Measurements from ENCODE around the gene HPCAL1.

Gene HPCAL1

GRCh38 chr2:10390369-10390801 lies 87.7 kb downstream of the HPCAL1 start:
- DNase-seq (ENCODE audit: low read depth in 2 of 2): peak in 1 of 2 donors; percentile 62
- no peak for TF ChIP-seq CTCF (IDR thresholded peaks at IDR 0.05; ENCODE audit: low read depth, low read length)
- H3K4me3 ChIP-seq (replicated peaks in 1 of 2; ENCODE audit: low read depth in 2 of 2, low read length in 2 of 2): no peak overlapping the region

DNA sequence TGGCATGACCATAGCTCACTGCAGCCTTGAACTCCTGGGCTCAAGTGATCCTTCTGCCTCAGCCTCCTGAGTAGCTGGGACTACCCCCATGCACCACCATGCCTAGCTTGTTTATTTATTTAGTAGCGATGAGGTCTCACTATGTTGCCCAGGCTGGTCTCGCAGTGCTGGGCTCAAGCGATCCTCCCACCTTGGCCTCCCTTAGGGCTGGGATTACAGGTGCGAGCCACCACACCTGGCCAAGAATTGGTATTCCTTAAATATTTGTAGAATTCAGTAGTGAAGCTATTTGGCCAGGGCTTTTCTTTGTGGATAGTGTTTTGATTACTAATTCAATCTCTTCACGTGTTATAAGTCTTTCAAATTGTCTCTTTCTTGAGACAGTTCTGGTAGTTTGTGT lies 89.4 kb downstream of the HPCAL1 start:
- TF ChIP-seq CTCF (IDR thresholded peaks at IDR 0.05; ENCODE audit: low read depth, low read length): no peak
- H3K4me3 ChIP-seq (replicated peaks in 1 of 2; ENCODE audit: low read depth in 2 of 2, low read length in 2 of 2): no peak overlapping the region
- DNase-seq (ENCODE audit: low read depth in 2 of 2): no peak

- no peak for DNase-seq (ENCODE audit: low read depth in 2 of 2)
- no peak for TF ChIP-seq CTCF (IDR thresholded peaks at IDR 0.05; ENCODE audit: low read depth, low read length)
Measured at GRCh38 chr2:10392548-10392947, 89.8 kb downstream of the HPCAL1 start.

GRCh38 chr2:10392951-10393639 lies 90.4 kb downstream of the HPCAL1 start:
- H3K4me3 ChIP-seq (replicated peaks in 1 of 2; ENCODE audit: low read depth in 2 of 2, low read length in 2 of 2): no peak overlapping the region
- no peak for TF ChIP-seq CTCF (IDR thresholded peaks at IDR 0.05; ENCODE audit: low read depth, low read length)
- DNase-seq (ENCODE audit: low read depth in 2 of 2): no peak

More at GRCh38 chr2:10392548-10392947, 89.8 kb downstream of the HPCAL1 start:
- no peak overlapping the region for H3K4me3 ChIP-seq (replicated peaks in 1 of 2; ENCODE audit: low read depth in 2 of 2, low read length in 2 of 2)

DNA sequence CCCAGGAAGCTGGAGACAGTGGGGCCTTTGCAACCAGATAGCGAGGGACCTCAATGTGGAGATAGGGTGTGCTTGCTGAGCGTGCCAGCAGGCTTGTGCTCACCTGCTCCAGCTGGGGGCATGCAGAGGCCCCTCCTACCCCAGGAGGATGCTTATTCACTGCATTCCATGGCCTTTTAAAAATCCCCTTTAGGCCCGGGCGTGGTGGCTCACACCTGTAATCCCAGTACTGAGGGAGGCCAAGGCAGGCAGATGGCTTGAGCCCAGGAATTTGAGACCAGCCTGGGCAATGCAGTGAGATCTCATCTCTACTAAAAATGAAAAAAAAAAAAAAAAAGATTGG lies 90.9 kb downstream of the HPCAL1 start:
- H3K4me3 ChIP-seq (replicated peaks in 1 of 2; ENCODE audit: low read depth in 2 of 2, low read length in 2 of 2): no peak overlapping the region
- no peak for TF ChIP-seq CTCF (IDR thresholded peaks at IDR 0.05; ENCODE audit: low read depth, low read length)
- DNase-seq (ENCODE audit: low read depth in 2 of 2): no peak

- TF ChIP-seq CTCF (IDR thresholded peaks at IDR 0.05; ENCODE audit: low read depth, low read length): no peak
- H3K4me3 ChIP-seq (replicated peaks in 1 of 2; ENCODE audit: low read depth in 2 of 2, low read length in 2 of 2): no peak overlapping the region
- DNase-seq (ENCODE audit: low read depth in 2 of 2): no peak
Measured at GRCh38 chr2:10395893-10396292, 93.2 kb downstream of the HPCAL1 start.

- no peak for TF ChIP-seq CTCF (IDR thresholded peaks at IDR 0.05; ENCODE audit: low read depth, low read length)
- DNase-seq (ENCODE audit: low read depth in 2 of 2): no peak
- H3K4me3 ChIP-seq (replicated peaks in 1 of 2; ENCODE audit: low read depth in 2 of 2, low read length in 2 of 2): no peak overlapping the region
Measured at GRCh38 chr2:10396464-10396863, 93.8 kb downstream of the HPCAL1 start.
